Endothelial cell of umbilical vein (primary cell): Measurements from ENCODE around the gene PTPN20. TPM values are rescaled to one million over a fixed set of nuclear protein-coding genes. Genes with fewer than 3 reads are reported as not detected.

Source experiments
- BruUV-seq: library from RNA; stranded (reverse); fragments of 400-500 nt; replicated peaks from 2 replicates; lab custom pipeline; 2021; lab: Mats Ljungman, UMichigan
- CTCF ChIA-PET: fragments of 300-600, 350-600 bp; sonication (Branson Sonifier 250); formaldehyde crosslinking; loops from one replicate; lab custom pipeline; 2021; ENCODE audit warnings: antibody characterized with exemption, inconsistent platforms; lab: Charles Lee
- POLR2A ChIA-PET: fragments of 300-600, 350-600 bp; sonication (Branson Sonifier 250); formaldehyde crosslinking; loops from one replicate; lab custom pipeline; 2021; ENCODE audit warnings: antibody characterized with exemption, inconsistent platforms; lab: Charles Lee
- DNase-seq: peaks from one replicate; pipeline ENCODE4 v3.0.0-alpha.2; 2011; ENCODE audit warnings: low read depth, low spot score
- FAIRE-seq: peaks from 2 replicates; lab custom pipeline; 2011; peaks lifted over from hg19 to GRCh38; lab: Jason Lieb, UNC
- H2AFZ ChIP-seq: 2 replicates; pipeline ENCODE4 v1.6.0; 2012; ENCODE audit warnings: low read depth, low read length, control low read depth, inconsistent platforms
- H3K27ac ChIP-seq: 2 replicates; pipeline ENCODE4 v1.5.1; 2011; ENCODE audit warnings: low read depth, mild to moderate bottlenecking, control low read depth, low read length, moderate library complexity; ENCODE audit not compliant: insufficient read depth
- H3K27me3 ChIP-seq, 2 experiments: 2 replicates each; pipeline versions ENCODE4 v1.6.0 to v1.6.1; 2011; ENCODE audit warnings: low read length in 2 of 2, mixed read lengths in 1 of 2; ENCODE audit not compliant: control insufficient read depth in 2 of 2, insufficient read depth in 2 of 2
- H3K36me3 ChIP-seq, 2 experiments: 2 replicates in 1 of 2; 3 replicates in 1 of 2; pipeline ENCODE4 v1.5.1; 2011; ENCODE audit warnings: low read length in 2 of 2, mild to moderate bottlenecking in 1 of 2, moderate library complexity in 1 of 2; ENCODE audit not compliant: control insufficient read depth in 2 of 2, insufficient read depth in 2 of 2; ENCODE audit errors: extremely low read depth in 1 of 2
- H3K4me1 ChIP-seq: 3 replicates; pipeline ENCODE4 v1.5.1; 2011; ENCODE audit warnings: mild to moderate bottlenecking, low read length; ENCODE audit not compliant: control insufficient read depth, insufficient read depth; ENCODE audit errors: extremely low read depth
- H3K4me2 ChIP-seq: 2 replicates; pipeline ENCODE4 v1.6.1; 2011; ENCODE audit warnings: low read length, control low read depth, mixed read lengths; ENCODE audit not compliant: insufficient read depth
- H3K4me3 ChIP-seq, 3 experiments: fragments of 200-600 bp in 1 of 3; sonication (generic), shearing (Covaris generic) in 1 of 3; replicated peaks in 1 of 3; 2 replicates each; pipeline ENCODE4 v1.5.1; 2011 to 2016; ENCODE audit warnings: control low read depth in 3 of 3, low read length in 3 of 3, mild to moderate bottlenecking in 2 of 3, inconsistent platforms in 1 of 3, low read depth in 1 of 3, moderate library complexity in 1 of 3; ENCODE audit not compliant: insufficient read depth in 1 of 3
- H3K79me2 ChIP-seq: 2 replicates; pipeline ENCODE4 v1.6.0; 2012; ENCODE audit warnings: low read length, inconsistent platforms; ENCODE audit not compliant: control insufficient read depth, insufficient read depth
- H3K9ac ChIP-seq: replicated peaks from 2 replicates; pipeline ENCODE3; 2011; ENCODE audit warnings: low read length, control low read depth; ENCODE audit not compliant: insufficient read depth; ENCODE audit errors: extremely low read depth
- H3K9me1 ChIP-seq: replicated peaks from 3 replicates; pipeline ENCODE4 v1.6.0; 2011; ENCODE audit warnings: mild to moderate bottlenecking, low read length; ENCODE audit not compliant: control insufficient read depth, insufficient read depth; ENCODE audit errors: extremely low read depth
- H3K9me3 ChIP-seq: replicated peaks from 2 replicates; pipeline ENCODE4 v1.5.1; 2012; ENCODE audit warnings: low read length, inconsistent platforms; ENCODE audit not compliant: control insufficient read depth, insufficient read depth
- H4K20me1 ChIP-seq: replicated peaks from 2 replicates; pipeline ENCODE3; 2011; ENCODE audit warnings: mild to moderate bottlenecking, low read length; ENCODE audit not compliant: control insufficient read depth, insufficient read depth; ENCODE audit errors: extremely low read depth
- EZH2 ChIP-seq: IDR thresholded peaks from 2 replicates; pipeline ENCODE4 v1.6.1; 2012; ENCODE audit warnings: borderline replicate concordance, low read depth, mild to moderate bottlenecking, moderate library complexity, low read length, inconsistent platforms; ENCODE audit not compliant: severe bottlenecking
- GATA2 ChIP-seq: IDR thresholded peaks from 2 replicates; pipeline ENCODE4 v1.7.0; 2011; ENCODE audit warnings: low read depth, mild to moderate bottlenecking, moderate library complexity, mixed read lengths, low read length; ENCODE audit not compliant: insufficient read length, insufficient read depth
- POLR2A ChIP-seq: IDR thresholded peaks from 2 replicates; pipeline ENCODE4 v1.6.1; 2012; ENCODE audit warnings: low read depth, mild to moderate bottlenecking, control low read depth, low read length
- POLR2AphosphoS5 ChIP-seq: IDR thresholded peaks from 2 replicates; pipeline ENCODE4 v1.6.1; 2012; ENCODE audit warnings: low read depth, mild to moderate bottlenecking, control low read depth, low read length, moderate library complexity; ENCODE audit not compliant: insufficient read depth
- dilution Hi-C: fragments of 300-500 bp; cut with MboI; formaldehyde crosslinking; loops from one replicate; pipeline ENCODE4 v1.15.0; 2019; ENCODE audit warnings: low sequenced_read_pairs; ENCODE audit not compliant: extremely low pct_ligation_motif_present
- intact Hi-C: fragments of 100-400 bp; cut with micrococcal nuclease; formaldehyde crosslinking; loops from one replicate; pipeline ENCODE4 v1.10.0; 2022
- polyA plus RNA-seq, 4 experiments: library from polyadenylated mRNA; depleted of rRNA in 3 of 4; stranded (reverse) in 3 of 4; unstranded in 1 of 4; fragments of >200 nt; gene quantifications; 2 replicates each; pipeline versions ENCODE4 v1.2.1 to v1.2.3, GENCODE V29; 2011 to 2012; ENCODE audit warnings: missing spikeins in 1 of 4
- total RNA-seq: library from RNA; stranded (reverse); gene quantifications from 2 replicates; pipeline ENCODE4 v1.2.3, GENCODE V29; 2021

Gene PTPN20
- total and polyA plus RNA-seq, 2 donors (not counting 3 experiments of a cell fraction or from before 2014, with no cell fraction given) = 0.27 TPM; not detected in 1

- FAIRE-seq (no peak), DNase-seq (no peak)
- Histone ChIP-seq H3K9ac (no peak overlapping the region), H3K36me3 (no peaks in the 10 kb centered on the region), H3K4me3 (no peak overlapping the region), H4K20me1 (no peaks in the 10 kb centered on the region), H3K27me3 (no peaks in the 10 kb centered on the region), H3K4me1 (no peaks in the 10 kb centered on the region), H3K9me3 (no peaks in the 10 kb centered on the region), H3K9me1 (no peaks in the 10 kb centered on the region), H3K79me2 (no peaks in the 10 kb centered on the region), H3K4me2 (no peak overlapping the region), H3K27ac (no peak overlapping the region), H2AFZ (no peak overlapping the region)
- dilution Hi-C loops (no loop called here), intact Hi-C loops (no loop called here)
- no peak for TF ChIP-seq EZH2
- no peak for TF ChIP-seq POLR2AphosphoS5
- BruUV-seq = no TSS peak
- POLR2A ChIA-PET = no interaction called here
- CTCF ChIA-PET = interaction anchor here (1.2 kb wide), 1 partner anchor 276 kb away, joined by 3 read pairs; no protein-coding TSS in a partner anchor
These were observed 124.7 kb downstream of the PTPN20 start for GRCh38 chr10:47035819-47036337.

GRCh38 chr10:47036771-47037170 lies 125.5 kb downstream of the PTPN20 start:
- ChIA-PET POLR2A (no interaction called here), CTCF (no interaction called here)
- BruUV-seq = no TSS peak
- Histone ChIP-seq H3K9me3 (no peaks in the 10 kb centered on the region), H3K79me2 (no peaks in the 10 kb centered on the region), H2AFZ (no peak overlapping the region), H3K4me3 (no peak overlapping the region), H3K27me3 (no peaks in the 10 kb centered on the region), H4K20me1 (no peaks in the 10 kb centered on the region), H3K36me3 (no peaks in the 10 kb centered on the region), H3K4me1 (no peaks in the 10 kb centered on the region), H3K4me2 (no peak overlapping the region), H3K9me1 (no peaks in the 10 kb centered on the region), H3K27ac (no peak overlapping the region), H3K9ac (no peak overlapping the region)
- dilution Hi-C loops = no loop called here
- intact Hi-C loops = no loop called here
- DNase-seq (no peak), FAIRE-seq (no peak)
- TF ChIP-seq GATA2 (no peak), POLR2AphosphoS5 (no peak), EZH2 (no peak), POLR2A (no peak)
